GM13977 (cell line): Measurements from ENCODE around the gene SMPD1.

Experiments used
- DNase-seq: peaks from one replicate; pipeline ENCODE4 v3.0.0; 2012; ENCODE audit warnings: low spot score
- CTCF ChIP-seq: IDR thresholded peaks from 2 replicates; pipeline ENCODE4 v1.5.1; 2012; ENCODE audit warnings: mild to moderate bottlenecking, control low read depth; ENCODE audit not compliant: insufficient read depth; ENCODE audit errors: extremely low read depth, missing control alignments
- in situ Hi-C: fragments of 300-500 bp; cut with MboI; formaldehyde crosslinking; loops from one replicate; pipeline ENCODE4 v1.12.0; 2022; ENCODE audit warnings: low sequenced_read_pairs, low pct_unique_long_range_greater_than_20kb, mixed read lengths, inconsistent platforms; ENCODE audit not compliant: unreplicated experiment

Gene SMPD1

DNA sequence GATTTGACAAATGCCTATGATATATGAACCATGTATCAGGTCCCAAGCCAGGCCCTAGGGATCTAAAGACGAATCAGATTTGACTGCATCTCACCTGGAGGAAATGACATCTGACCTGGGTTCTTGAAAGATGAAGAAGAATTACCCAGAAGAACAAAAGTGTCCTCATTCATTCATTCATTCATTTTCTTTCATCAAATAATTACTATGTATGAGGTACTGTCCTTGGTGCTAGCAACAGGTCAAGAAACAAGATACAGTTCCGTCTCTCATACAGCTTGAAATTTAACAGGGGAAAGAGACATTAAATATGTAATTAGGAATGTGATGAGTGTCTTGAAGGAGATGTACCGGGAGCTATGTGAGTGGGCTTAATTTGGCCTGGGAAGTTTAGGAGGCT, 30.4 kb downstream of the SMPD1 start:
- no peak for DNase-seq
- no peak for TF ChIP-seq CTCF
- in situ Hi-C loops: no loop called here

DNA sequence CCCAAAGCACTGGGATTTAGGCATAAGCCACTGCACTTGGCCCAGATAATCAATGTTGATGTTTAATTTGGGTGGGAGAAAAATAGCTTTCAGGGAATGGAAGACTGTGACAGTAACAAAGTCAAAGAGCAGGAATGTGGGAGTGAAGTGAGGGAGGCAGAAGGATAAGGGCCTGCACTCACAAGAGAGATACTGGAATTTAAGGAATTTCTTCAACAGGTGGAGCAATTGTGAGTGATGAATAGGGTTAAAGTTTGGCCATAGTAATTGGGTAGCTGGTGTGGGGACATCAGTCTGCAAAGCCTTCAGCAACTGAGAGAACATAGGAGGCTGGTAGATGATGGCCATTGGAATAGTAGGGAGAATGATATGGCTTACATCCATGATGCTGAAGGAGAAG, 37.2 kb downstream of the SMPD1 start:
- DNase-seq: no peak
- no peak for TF ChIP-seq CTCF
- in situ Hi-C loops: no loop called here

GRCh38 chr11:6431861-6432260, 41.6 kb downstream of the SMPD1 start:
- in situ Hi-C loops: no loop called here
- no peak for DNase-seq

GRCh38 chr11:6433998-6434660, 43.9 kb downstream of the SMPD1 start:
- no peak for DNase-seq
- in situ Hi-C loops: no loop called here
- no peak for TF ChIP-seq CTCF

More at GRCh38 chr11:6431861-6432260, 41.6 kb downstream of the SMPD1 start:
- no peak for TF ChIP-seq CTCF

DNA sequence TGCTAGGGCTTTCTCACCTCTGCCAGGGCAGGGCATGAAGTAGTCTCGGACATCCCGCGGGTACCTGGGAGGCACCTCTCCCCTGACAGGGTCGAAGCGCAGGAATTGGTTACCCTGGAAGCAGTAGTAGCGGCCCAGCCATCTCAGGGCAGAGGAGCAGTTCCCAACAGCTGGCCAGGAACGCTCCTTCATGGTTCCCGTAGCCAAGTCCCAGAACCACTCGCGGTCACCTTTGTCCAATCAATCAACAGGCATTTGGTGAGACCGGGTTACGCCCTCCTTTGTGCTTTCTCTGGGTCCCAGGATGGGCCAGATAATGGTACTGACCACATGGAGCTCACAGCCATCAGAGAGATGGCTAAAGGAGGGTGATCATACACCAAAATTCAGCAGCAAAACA, 47.1 kb downstream of the SMPD1 start:
- no peak for TF ChIP-seq CTCF
- in situ Hi-C loops: no loop called here
- DNase-seq: no peak

- in situ Hi-C loops: no loop called here
- no peak for DNase-seq
- TF ChIP-seq CTCF: no peak
These were observed 47.7 kb downstream of the SMPD1 start for GRCh38 chr11:6437993-6438392.
